ENCODE results near the gene KCNQ2. TPM values are rescaled to one million over a fixed set of nuclear protein-coding genes. Genes with fewer than 3 reads are reported as not detected.

The KCNQ2 gene
- total RNA-seq, 1 donor: not detected

DNA sequence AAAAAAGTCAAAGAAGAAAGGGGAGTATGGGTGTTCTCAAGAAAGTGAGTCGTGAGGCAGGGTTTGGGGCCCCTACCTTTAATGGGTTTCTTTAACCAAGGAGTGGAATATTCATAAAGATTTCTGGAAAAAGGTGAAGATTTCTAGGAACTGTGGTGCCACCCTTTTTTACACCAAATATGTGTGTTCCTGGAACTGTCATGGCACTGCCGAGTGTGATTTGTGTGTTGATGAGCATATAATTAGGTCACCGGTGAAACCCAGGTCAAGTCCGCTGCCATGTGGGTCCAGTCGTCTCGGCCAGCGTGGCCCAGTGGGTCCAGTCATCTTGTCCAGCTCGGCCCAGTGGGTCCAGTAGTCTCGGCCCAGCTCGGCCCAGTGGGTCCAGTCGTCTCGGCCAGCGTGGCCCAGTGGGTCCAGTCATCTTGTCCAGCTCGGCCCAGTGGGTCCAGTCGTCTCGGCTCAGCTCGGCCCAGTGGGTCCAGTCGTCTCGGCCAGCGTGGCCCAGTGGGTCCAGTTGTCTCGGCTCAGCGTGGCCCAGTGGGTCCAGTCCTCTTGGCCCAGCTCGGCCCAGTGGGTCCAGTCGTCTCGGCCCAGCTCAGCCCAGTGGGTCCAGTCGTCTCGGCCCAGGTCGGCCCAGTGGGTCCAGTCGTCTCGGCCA is 34.8 kb upstream of the KCNQ2 start:
- no peak overlapping the region for H3K4me3 ChIP-seq (ENCODE audit: low read depth, low read length)
- no peak for DNase-seq (ENCODE audit: low read depth)
- TF ChIP-seq, protein P1, sequence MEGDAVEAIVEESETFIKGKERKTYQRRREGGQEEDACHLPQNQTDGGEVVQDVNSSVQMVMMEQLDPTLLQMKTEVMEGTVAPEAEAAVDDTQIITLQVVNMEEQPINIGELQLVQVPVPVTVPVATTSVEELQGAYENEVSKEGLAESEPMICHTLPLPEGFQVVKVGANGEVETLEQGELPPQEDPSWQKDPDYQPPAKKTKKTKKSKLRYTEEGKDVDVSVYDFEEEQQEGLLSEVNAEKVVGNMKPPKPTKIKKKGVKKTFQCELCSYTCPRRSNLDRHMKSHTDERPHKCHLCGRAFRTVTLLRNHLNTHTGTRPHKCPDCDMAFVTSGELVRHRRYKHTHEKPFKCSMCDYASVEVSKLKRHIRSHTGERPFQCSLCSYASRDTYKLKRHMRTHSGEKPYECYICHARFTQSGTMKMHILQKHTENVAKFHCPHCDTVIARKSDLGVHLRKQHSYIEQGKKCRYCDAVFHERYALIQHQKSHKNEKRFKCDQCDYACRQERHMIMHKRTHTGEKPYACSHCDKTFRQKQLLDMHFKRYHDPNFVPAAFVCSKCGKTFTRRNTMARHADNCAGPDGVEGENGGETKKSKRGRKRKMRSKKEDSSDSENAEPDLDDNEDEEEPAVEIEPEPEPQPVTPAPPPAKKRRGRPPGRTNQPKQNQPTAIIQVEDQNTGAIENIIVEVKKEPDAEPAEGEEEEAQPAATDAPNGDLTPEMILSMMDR (IDR thresholded peaks at IDR 0.05; ENCODE audit: insufficient read depth, low read depth, low read length): no peak

DNA sequence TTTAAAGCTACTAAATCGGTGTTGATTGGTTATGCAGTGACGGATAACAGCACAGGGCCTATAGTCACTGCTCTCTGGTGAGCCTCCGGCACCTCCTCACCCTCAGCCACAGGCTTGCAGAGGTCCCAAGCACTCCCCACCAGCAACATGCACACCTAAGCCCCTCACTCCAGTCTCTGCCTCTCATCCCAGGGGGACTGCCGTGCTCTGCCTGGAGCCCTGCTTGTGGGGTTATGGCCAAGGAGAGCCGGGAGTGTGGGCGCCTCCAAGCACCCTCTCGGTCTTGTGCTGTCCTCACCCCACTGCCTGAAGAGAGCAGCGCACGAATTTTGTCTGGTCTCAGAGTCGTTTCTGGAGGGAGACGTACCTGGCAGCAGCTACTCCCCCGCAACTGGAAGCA is 33.3 kb upstream of the KCNQ2 start:
- TF ChIP-seq, protein P1 (IDR thresholded peaks at IDR 0.05; ENCODE audit: insufficient read depth, low read depth, low read length): no peak
- DNase-seq (ENCODE audit: low read depth): no peak
- no peak overlapping the region for H3K4me3 ChIP-seq (ENCODE audit: low read depth, low read length)

- TF ChIP-seq, protein P1 (IDR thresholded peaks at IDR 0.05; ENCODE audit: insufficient read depth, low read depth, low read length): no peak
- no peak for DNase-seq (ENCODE audit: low read depth)
- H3K4me3 ChIP-seq (ENCODE audit: low read depth, low read length): no peak overlapping the region
Observed at GRCh38 chr20:63505281-63505680, 32.8 kb upstream of the KCNQ2 start.

DNA sequence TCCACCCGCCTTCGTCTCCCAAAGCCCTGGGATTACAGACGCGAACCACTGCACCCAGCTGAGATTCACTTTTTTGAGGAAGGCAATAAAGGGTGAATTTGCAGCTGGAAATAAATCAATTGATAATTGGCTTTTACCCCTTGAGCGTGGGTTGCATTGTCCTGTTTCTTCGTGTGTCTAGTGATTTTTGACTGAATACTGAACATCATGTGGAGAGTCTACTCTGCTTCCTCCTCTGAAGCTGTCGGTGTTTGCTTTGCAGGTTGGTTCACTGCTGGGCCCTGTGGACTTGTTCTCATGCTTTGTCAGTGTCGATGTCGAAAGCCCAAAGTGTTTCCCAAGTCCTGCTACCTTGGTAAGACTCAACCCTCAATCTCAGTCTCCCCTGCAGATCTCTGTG is 32.2 kb upstream of the KCNQ2 start:
- no peak overlapping the region for H3K4me3 ChIP-seq (ENCODE audit: low read depth, low read length)
- DNase-seq (ENCODE audit: low read depth): no peak
- TF ChIP-seq, protein P1 (IDR thresholded peaks at IDR 0.05; ENCODE audit: insufficient read depth, low read depth, low read length): no peak

DNA sequence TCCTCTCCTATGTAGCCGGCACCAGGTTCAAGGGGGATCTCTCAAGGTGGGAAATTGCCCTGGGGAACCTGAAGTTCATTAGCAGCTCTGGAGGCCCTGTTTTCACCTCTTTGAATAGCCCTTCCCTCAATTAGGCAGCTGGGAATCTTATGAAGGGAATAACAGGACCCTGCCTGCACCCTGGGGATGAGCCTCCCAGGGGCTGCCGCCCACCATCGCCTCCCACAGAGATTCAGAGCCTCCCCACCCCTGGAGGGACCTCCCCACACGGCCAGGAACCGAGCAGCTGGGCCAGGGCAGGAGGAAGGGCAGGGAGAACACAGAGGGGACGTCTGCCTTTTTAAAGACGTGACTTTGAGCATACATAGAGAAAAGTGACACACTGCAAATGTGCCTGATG is 31.1 kb upstream of the KCNQ2 start:
- TF ChIP-seq, protein P1 (IDR thresholded peaks at IDR 0.05; ENCODE audit: insufficient read depth, low read depth, low read length): no peak
- DNase-seq (ENCODE audit: low read depth): no peak
- H3K4me3 ChIP-seq (ENCODE audit: low read depth, low read length): no peak overlapping the region

- no peak overlapping the region for H3K4me3 ChIP-seq (ENCODE audit: low read depth, low read length)
- TF ChIP-seq, protein P1 (IDR thresholded peaks at IDR 0.05; ENCODE audit: insufficient read depth, low read depth, low read length): no peak
- DNase-seq (ENCODE audit: low read depth): no peak
Observed at GRCh38 chr20:63502671-63503172, 30.3 kb upstream of the KCNQ2 start.
